Glutamatergic neuron (in vitro differentiated cells): Measurements from ENCODE around the gene ZG16B. TPM values are rescaled to one million over a fixed set of nuclear protein-coding genes. Genes with fewer than 3 reads are reported as not detected.

Experiments used
- DNase-seq: peaks from one replicate; pipeline ENCODE4 v3.0.0; 2022
- H3K27ac Mint-ChIP-seq: one replicate; pipeline ENCODE4 v1.8.0; 2020; ENCODE audit warnings: mild to moderate bottlenecking, mixed read lengths, inconsistent platforms; ENCODE audit not compliant: unreplicated experiment
- H3K27me3 Mint-ChIP-seq: one replicate; pipeline ENCODE4 v1.8.0; 2020; ENCODE audit warnings: mild to moderate bottlenecking, moderate library complexity, mixed read lengths, inconsistent platforms; ENCODE audit not compliant: unreplicated experiment
- H3K36me3 Mint-ChIP-seq: one replicate; pipeline ENCODE4 v1.8.0; 2020; ENCODE audit warnings: mild to moderate bottlenecking, mixed read lengths, inconsistent platforms; ENCODE audit not compliant: unreplicated experiment
- H3K4me1 Mint-ChIP-seq: one replicate; pipeline ENCODE4 v1.8.0; 2020; ENCODE audit warnings: mild to moderate bottlenecking, low read depth, mixed read lengths, inconsistent platforms; ENCODE audit not compliant: unreplicated experiment
- H3K4me3 Mint-ChIP-seq: one replicate; pipeline ENCODE4 v1.8.0; 2020; ENCODE audit warnings: mild to moderate bottlenecking, mixed read lengths, inconsistent platforms; ENCODE audit not compliant: unreplicated experiment
- H3K9me3 Mint-ChIP-seq: one replicate; pipeline ENCODE4 v1.8.0; 2020; ENCODE audit warnings: mild to moderate bottlenecking, moderate library complexity, mixed read lengths, inconsistent platforms; ENCODE audit not compliant: unreplicated experiment
- CTCF ChIP-seq: fragments of 200-600 bp; sonication (generic); IDR thresholded peaks from one replicate; pipeline ENCODE4 v1.5.0; 2021; ENCODE audit not compliant: partially characterized antibody, unreplicated experiment
- total RNA-seq: library from RNA; stranded (reverse); fragmentation: NEBNext Ultra II Directional; extraction: Animal tissue kit (Norgen Biotek cat#: 25700); gene quantifications from one replicate; pipeline ENCODE4 v1.2.1, GENCODE V29; 2021; ENCODE audit not compliant: unreplicated experiment

ZG16B gene
- total RNA-seq, 1 donor from 2014 or later = not detected

- Mint-ChIP-seq H3K27me3 (no peaks in the 10 kb centered on the region), H3K36me3 (no peaks in the 10 kb centered on the region)
Measured at GRCh38 chr16:2785101-2785991, 44.8 kb upstream of the ZG16B start.

GRCh38 chr16:2786061-2786825, 43.9 kb upstream of the ZG16B start:
- H3K27ac Mint-ChIP-seq = no peak overlapping the region
- no peak for DNase-seq
- H3K27me3 Mint-ChIP-seq = no peaks in the 10 kb centered on the region
- peak overlapping the region; percentile 30 for H3K4me3 Mint-ChIP-seq
- H3K9me3 Mint-ChIP-seq = peaks cover 3% of the 10 kb centered on the region
- peaks cover 5% of the 10 kb centered on the region for H3K4me1 Mint-ChIP-seq
- no peak for TF ChIP-seq CTCF
- H3K36me3 Mint-ChIP-seq = no peaks in the 10 kb centered on the region

More at GRCh38 chr16:2785101-2785991, 44.8 kb upstream of the ZG16B start:
- peaks cover 3% of the 10 kb centered on the region for H3K9me3 Mint-ChIP-seq
- no peak overlapping the region for H3K4me3 Mint-ChIP-seq
- TF ChIP-seq CTCF = peak; percentile 22
- H3K4me1 Mint-ChIP-seq = peaks cover 5% of the 10 kb centered on the region
- no peak for DNase-seq
- no peak overlapping the region for H3K27ac Mint-ChIP-seq

GRCh38 chr16:2786826-2787151, 43.3 kb upstream of the ZG16B start:
- H3K4me1 Mint-ChIP-seq = peaks cover 5% of the 10 kb centered on the region
- H3K27ac Mint-ChIP-seq = no peak overlapping the region
- TF ChIP-seq CTCF = no peak
- no peaks in the 10 kb centered on the region for H3K27me3 Mint-ChIP-seq
- H3K36me3 Mint-ChIP-seq = no peaks in the 10 kb centered on the region
- peaks cover 3% of the 10 kb centered on the region for H3K9me3 Mint-ChIP-seq
- no peak overlapping the region for H3K4me3 Mint-ChIP-seq
- no peak for DNase-seq

GRCh38 chr16:2787406-2787805, 42.7 kb upstream of the ZG16B start, which contains the start of gene PRSS33:
TSS of gene PRSS33 (minus strand) at chr16:2787560. CDS start at chr16:2786547, 1,013 bp downstream.
- no peak within 1 kb of the TSS for H3K27ac Mint-ChIP-seq
- no peak for TF ChIP-seq CTCF
- no peaks in the 10 kb centered on the region for H3K27me3 Mint-ChIP-seq
- H3K9me3 Mint-ChIP-seq = peaks cover 3% of the 10 kb centered on the region
- peak within 1 kb of the TSS; percentile 42 for H3K4me3 Mint-ChIP-seq
- no peaks in the 10 kb centered on the region for H3K36me3 Mint-ChIP-seq
- DNase-seq = no peak
- H3K4me1 Mint-ChIP-seq = peaks cover 5% of the 10 kb centered on the region

GRCh38 chr16:2787961-2788360, 42.1 kb upstream of the ZG16B start:
- Mint-ChIP-seq H3K4me1 (peaks cover 5% of the 10 kb centered on the region), H3K27me3 (peaks cover 1% of the 10 kb centered on the region), H3K27ac (no peak overlapping the region), H3K36me3 (no peaks in the 10 kb centered on the region), H3K4me3 (no peak overlapping the region), H3K9me3 (peaks cover 3% of the 10 kb centered on the region)
- no peak for TF ChIP-seq CTCF
- DNase-seq = no peak
